Skeletal muscle cell (primary cell): ENCODE data around the gene KIAA0513.

Experiments used
- DNase-seq: peaks from one replicate; pipeline ENCODE4 v3.0.0-alpha.2; 2010; ENCODE audit warnings: low read depth
- H3K4me3 ChIP-seq: 2 replicates; pipeline ENCODE4 v1.5.1; 2011; ENCODE audit warnings: low read depth, mild to moderate bottlenecking, control low read depth, low read length, moderate library complexity

Gene KIAA0513

GRCh38 chr16:85062323-85062722, 34.7 kb downstream of the KIAA0513 start:
- no peak overlapping the region for H3K4me3 ChIP-seq
- no peak for DNase-seq

DNA sequence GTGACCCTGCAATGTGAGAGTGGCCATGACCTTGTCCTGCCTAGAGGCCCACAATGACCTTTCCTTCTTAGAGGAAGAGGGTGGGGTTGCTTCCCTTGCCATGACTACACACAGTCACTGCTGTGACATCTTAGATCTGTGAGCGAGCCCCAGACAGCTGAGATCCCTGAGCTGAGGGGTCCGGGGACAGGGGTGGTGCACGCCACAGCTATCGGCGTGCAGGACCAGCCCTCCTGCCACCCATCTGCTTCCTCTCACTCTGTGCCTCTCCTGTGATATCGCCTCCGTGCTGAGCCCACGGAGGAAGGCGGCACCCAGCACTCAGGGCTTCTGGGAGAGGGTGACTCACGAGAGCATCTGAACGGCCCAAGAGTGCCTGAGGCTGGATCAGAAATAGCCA, 35.2 kb downstream of the KIAA0513 start:
- no peak overlapping the region for H3K4me3 ChIP-seq
- DNase-seq, result no peak

DNA sequence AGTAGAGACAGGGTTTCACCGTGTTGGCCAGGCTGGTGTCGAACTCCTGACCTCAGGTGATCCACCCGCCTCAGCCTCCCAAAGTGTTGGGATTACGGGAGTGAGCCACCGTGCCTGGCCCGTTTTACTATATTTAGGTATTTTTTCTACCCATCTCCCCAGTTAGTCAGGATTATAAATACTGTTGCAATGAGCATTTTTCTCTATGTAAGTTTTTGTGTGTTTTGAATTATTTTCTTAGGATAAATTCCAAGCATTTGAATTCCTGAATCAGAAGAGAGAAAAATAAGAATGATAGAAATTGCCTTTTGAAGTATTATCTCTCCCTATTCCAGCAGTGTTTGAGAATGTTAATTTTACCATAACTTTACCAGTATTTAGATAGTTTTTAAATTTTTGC, 36.6 kb downstream of the KIAA0513 start:
- DNase-seq, result no peak
- H3K4me3 ChIP-seq, result no peak overlapping the region

DNA sequence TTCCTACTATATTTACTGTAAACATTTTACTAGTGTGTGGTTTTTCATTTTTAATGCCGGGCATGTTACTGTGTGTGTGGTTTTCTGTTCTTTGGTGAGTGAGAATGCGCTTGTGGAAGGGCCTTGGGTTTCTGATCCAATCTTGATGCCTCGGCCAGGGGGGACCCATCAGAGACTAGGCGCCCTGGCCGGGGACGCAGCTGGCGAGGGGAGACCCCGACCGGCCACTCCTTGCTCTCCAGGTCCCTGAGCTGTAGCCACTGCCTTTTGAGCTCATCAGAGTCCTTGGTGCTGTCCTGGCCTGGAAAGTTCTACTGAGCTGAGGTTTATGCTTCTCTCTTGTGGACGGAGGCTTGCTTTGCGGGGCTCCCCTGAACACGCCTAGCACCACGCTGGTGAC, 37.5 kb downstream of the KIAA0513 start:
- DNase-seq, result no peak
- no peak overlapping the region for H3K4me3 ChIP-seq

DNA sequence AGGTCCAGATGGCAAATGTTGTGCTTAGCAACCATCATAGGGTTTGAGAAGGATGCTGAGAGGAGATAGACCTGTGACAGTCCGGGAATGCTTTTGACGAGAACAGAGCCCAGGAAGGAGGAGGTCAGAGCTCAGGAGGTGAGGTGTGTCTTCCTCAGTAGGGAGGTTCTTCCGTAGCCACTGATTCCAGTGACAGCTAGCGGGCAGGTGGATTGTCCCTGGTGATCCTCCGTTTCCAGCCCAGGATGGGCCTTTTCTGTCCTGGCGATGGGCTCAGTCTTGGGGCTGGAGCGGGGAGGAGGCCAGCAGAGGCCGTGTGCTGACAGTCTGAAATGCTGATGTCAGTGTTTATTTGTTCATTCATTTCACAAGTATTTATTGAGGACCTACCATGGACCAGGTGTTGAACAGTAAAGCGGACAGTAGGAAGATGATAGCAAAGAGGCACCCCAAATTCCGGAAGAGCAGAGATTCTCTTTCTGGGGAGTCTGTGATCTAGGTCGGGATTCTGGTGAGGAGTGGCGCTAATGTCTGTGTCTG, 38.8 kb downstream of the KIAA0513 start:
- no peak overlapping the region for H3K4me3 ChIP-seq
- DNase-seq, result no peak

DNA sequence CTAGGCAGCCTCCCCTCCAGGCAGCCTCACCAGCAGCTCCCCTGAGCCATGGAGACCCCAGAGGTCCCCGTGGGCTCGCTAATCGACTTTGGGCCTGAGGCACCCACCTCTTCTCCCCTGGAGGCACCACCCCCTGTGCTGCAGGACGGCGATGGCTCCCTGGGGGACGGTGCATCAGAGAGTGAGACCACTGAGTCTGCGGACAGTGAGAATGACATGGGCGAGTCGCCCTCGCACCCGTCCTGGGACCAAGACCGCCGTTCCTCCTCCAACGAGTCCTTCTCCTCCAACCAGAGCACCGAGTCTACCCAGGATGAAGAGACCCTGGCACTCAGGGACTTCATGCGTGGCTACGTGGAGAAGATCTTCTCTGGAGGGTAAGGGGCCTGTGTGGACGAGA, 39.4 kb downstream of the KIAA0513 start:
- DNase-seq, result no peak
- no peak overlapping the region for H3K4me3 ChIP-seq

- H3K4me3 ChIP-seq, result no peak overlapping the region
- DNase-seq, result no peak
Measured at GRCh38 chr16:85067426-85067825, 39.8 kb downstream of the KIAA0513 start.

DNA sequence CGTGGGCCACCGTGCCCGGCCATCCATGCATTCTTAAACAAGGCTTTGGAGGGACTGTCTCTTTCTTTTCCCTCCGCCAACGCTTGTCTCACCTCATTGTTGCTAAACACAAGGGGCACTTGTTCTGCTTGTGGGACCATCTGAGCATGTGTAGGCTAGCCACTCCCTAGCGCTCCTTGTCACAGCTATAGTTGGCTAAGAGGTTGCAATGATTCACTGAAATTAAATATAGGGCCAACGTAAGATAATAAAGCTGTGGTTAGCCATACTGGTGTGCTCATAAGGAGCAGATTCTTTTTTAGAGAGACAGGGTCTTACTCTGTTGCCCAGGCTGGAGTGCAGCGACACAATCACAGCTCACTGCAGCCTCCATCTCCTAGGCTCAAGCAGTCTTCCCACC, 41.2 kb downstream of the KIAA0513 start:
- DNase-seq, result no peak
- no peak overlapping the region for H3K4me3 ChIP-seq

DNA sequence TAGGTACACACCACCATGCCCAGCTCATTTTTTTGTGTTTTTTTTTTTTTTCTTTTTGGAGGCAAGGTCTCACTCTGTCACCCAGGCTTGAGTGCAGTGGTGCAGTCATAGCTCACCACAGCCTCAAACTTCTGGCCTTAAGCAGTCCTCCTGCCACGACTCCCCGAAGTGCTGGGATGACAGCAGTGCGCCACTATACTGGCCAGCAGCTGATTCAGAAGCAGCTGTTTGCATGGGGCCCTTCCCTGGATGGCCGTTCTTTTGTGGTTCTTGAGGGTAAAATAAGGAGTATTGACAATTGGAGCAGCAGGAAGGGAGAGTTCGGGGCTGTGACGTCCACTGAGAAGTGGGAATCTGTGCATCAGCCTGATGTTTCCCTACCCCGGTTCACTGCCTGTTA, 41.6 kb downstream of the KIAA0513 start:
- no peak for DNase-seq
- no peak overlapping the region for H3K4me3 ChIP-seq

GRCh38 chr16:85072076-85072860, 44.7 kb downstream of the KIAA0513 start:
- DNase-seq, result no peak
- no peak overlapping the region for H3K4me3 ChIP-seq

DNA sequence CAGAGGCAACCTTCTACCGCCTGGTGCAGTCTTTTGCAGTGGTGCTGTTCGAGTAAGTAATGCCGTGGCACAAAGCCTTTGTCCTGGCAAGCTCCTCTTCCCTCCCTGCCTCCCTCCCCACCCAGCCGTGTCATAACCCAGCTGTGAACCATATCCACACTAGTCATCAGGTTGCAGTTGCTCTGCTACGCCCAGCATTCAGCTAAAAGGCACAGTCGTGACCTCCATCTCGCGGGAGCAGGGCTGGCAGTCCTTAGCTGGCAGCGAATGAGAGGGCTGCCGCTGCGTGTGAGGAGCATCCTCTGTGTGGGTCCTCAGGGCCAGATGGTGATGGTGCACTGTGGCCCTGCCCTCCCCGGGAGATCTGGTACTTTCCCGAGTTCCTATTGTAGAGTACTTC, 45.4 kb downstream of the KIAA0513 start:
- DNase-seq, result peak; percentile 48
- H3K4me3 ChIP-seq, result no peak overlapping the region

- DNase-seq, result no peak
- H3K4me3 ChIP-seq, result no peak overlapping the region
Measured at GRCh38 chr16:85074225-85074914, 46.8 kb downstream of the KIAA0513 start.

DNA sequence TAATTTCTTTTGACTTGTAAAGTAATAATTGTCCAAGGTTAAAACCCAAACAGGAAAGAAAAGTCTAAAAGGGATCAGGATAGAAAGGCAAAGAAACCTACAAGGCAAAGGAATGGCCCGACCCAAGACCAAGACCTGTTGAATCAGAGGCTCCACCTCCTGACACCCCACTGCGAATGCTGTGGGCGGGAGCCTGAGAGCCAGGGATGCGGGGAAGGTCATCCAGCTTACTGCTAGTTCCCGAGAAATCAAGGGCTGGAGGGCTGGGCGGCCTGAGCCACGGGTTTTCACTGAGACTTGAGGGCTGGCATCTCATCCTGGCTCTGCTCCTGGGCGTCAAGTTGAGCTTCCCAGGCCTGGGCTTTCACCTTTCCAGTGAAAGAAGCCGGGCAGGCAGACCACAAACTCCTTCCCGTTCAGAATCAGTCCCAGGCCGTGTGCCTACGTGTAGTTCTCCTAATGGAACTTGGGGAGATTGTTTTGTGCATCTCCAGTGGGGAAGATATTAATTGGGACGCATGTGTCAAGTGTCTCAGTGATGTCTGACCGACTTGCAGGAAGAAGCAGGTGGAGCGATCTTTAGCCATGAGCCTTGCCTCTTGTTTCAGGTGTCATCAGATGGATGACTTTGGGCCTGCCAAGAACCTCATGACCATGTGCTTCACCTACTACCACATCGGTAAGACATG, 47.8 kb downstream of the KIAA0513 start:
- no peak overlapping the region for H3K4me3 ChIP-seq
- no peak for DNase-seq

- no peak overlapping the region for H3K4me3 ChIP-seq
- no peak for DNase-seq
Measured at GRCh38 chr16:85077039-85077438, 49.4 kb downstream of the KIAA0513 start.

DNA sequence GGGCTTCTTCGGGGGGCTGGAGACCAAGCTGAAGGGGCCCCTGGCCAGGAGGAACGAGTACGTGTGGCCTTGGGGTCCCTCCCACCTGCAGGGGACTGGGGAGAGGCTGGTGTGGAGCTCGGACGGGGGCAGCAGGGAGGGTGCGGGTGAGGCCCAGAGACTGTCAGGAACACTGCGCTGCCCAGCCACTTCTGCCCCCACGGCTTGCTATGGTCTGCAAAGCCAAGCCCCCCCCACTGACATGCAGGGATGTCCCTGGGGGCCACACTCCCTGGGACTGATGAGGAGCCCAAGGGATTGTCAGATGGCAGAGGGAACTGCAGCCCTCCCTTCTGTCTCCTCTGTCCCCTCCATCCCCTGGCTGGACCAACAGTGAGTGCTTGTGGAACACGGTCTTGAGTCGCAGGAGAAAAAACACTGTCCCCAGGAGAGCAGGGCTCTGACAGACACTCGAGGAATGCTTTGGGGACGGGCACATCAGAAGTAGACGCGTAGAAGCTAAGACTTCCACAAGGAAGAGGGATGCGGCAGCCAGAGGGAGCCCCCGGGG, 50.1 kb downstream of the KIAA0513 start:
- DNase-seq, result no peak
- H3K4me3 ChIP-seq, result no peak overlapping the region

DNA sequence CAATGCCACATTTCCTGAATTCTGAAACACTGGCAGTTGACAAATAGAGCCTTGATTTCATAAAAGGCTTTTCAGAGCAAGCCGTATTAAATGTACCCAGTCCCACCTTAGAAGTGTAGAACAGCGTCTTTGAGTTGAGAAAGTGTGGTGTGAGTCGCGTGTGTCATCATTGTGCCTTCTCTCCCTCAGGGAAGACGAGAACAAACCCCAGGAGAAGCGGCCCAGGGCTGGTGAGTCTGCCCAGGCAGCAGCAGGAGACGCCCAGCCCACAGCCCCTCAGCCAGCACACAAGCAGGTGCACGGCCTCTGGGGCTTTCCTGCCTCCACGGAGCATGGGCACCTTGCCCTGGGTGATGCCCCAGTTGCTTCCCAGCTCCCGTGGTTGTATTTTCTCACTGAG, 50.6 kb downstream of the KIAA0513 start:
- DNase-seq, result no peak

GRCh38 chr16:85078952-85079351, 51.4 kb downstream of the KIAA0513 start:
- DNase-seq, result no peak
- H3K4me3 ChIP-seq, result no peak overlapping the region

More for the DNA sequence above, 50.6 kb downstream of the KIAA0513 start:
- no peak overlapping the region for H3K4me3 ChIP-seq

DNA sequence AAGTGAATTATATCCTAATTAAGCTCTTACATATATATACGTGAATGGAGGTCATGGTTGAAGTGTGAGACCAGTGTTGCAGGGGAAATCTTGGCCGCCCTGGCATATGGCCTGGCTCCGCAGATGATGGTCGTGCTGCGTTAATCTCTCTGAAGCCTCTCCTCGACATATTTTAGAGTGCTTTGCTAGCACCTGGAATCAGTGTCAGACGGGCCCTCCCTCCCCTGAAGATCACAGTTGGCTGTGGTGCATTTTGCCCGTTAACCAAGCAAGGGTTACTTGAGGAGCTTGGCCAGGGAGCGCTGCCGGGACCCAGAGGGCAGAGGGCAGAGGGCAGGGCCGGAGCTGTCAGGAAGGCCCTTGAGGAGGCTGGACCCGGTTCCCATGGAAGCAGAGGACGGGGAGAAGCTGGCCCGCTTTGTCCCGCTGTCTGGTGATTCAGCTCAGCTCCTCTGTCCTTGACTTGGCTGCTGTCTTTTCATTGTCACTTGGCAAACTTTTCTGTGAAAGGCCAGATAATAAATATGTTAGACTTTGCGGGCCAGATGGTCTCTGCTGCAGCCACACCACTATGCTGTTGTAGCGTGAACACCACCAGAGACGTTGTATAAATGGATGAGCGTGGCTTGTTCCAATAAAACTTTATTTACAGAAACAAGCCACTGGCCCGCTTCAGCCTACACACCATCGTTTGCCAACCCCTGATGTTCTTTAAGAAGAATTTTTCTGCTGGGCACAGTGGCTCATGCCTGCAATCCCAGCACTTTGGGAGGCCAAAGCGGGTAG, 52.4 kb downstream of the KIAA0513 start:
- DNase-seq, result no peak
- no peak overlapping the region for H3K4me3 ChIP-seq

DNA sequence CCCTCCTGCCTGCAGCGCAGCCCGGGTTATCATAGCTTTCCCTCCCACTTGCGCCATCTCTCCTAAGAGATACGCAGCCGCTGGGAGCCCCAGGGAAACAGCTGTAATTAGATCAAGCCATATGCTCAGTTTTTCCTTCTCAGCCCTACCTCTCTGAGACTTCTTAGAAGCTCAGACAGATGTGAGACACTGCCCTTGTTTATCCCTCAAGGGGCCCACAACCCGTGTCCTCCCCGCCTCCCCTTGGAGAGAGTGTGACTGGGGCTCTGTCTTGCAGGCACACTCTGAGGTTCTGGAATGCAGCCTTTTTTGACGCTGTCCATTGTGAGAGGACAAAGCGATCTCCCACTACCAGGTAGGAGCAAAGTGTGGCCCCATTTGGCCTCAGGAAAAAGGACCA, 53.4 kb downstream of the KIAA0513 start:
- no peak for DNase-seq
- no peak overlapping the region for H3K4me3 ChIP-seq
